GM12891 (cell line): ENCODE measurements around the gene PNISR.

ENCODE experiments used
- POLR2A ChIP-seq: IDR thresholded peaks from 2 replicates; pipeline ENCODE4 v1.6.1; 2011; ENCODE audit warnings: low read depth, low read length, control low read depth
- POLR2AphosphoS5 ChIP-seq: IDR thresholded peaks from 2 replicates; pipeline ENCODE4 v1.6.1; 2011; ENCODE audit warnings: low read depth, low read length, control low read depth
- SPI1 ChIP-seq: IDR thresholded peaks from 2 replicates; pipeline ENCODE4 v1.6.1; 2011; ENCODE audit warnings: low read depth, low read length, control low read depth

DNA sequence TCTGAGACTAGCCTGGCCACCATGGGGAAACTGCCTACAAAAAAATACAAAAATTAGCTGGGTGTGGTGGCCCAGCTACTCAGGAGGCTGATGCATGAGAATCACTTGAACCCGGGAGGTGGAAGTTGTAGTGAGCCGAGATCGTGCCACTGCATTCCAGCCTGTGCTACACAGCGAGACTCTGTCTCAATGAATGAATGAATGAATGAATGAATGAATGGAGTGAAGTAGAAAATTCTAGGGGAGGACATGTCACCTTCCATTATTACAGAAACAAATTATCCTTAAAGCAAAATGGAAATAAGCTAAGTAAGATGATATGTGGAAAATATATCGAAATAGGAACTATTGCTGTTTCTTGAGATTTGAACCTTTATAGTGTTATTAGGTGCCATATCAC, 2.9 kb upstream of the PNISR start:
- no peak for TF ChIP-seq POLR2A
- no peak for TF ChIP-seq POLR2AphosphoS5
- no peak for TF ChIP-seq SPI1
